Heart left ventricle (tissue), 13 donors: Measurements from ENCODE around the gene CCDC167.

ENCODE experiments used
- CTCF ChIP-seq, 12 donors: fragments of 200-600 bp; sonication (generic) in 4 of 12; IDR thresholded peaks; one replicate each; pipeline versions ENCODE4 v1.5.0 to v1.8.0; 2018 to 2022; ENCODE audit warnings: antibody characterized with exemption in 12 of 12, mild to moderate bottlenecking in 5 of 12
- POLR2A ChIP-seq, 2 donors: fragments of 450-650 bp; IDR thresholded peaks; one replicate each; pipeline ENCODE4 v1.6.1; 2017; ENCODE audit warnings: antibody characterized with exemption in 2 of 2, mild to moderate bottlenecking in 2 of 2, moderate library complexity in 2 of 2
- donor health status: ischemic (EF 13 %, LVEDD 7.1; RV severe dilation, severe dysfunction).
- donor health status: DM: no; HTN: yes; CAD: no.
- donor health status: DM: no; HTN: no; CAD: no.
- donor health status: ischemic (EF 25% LVEDD 6.9; RV normal size, moderate dysfunction).
- donor health status: ischemic (EF 25% LVEDD 5.7; RV mildly dilated, moderate dysfunction).
- donor health status: ischemic (EF 35%, LVEDD 5.7; RV mildly dilated, moderate dysfunction).
- donor health status: nonischemic (EF 11% LVEDD 7.7; RV severe dilation, severe dysfunction).
- donor health status: DM: yes; HTN: yes; CAD: no.
- donor health status: PGD.
- donor health status: ischemic (EF 29% LVEDD 5.4; RV normal size, mild dysfunction).
- donor health status: nonischemic (EF 23%, LVEDD 6.1; RV moderate dilation, normal function).

DNA sequence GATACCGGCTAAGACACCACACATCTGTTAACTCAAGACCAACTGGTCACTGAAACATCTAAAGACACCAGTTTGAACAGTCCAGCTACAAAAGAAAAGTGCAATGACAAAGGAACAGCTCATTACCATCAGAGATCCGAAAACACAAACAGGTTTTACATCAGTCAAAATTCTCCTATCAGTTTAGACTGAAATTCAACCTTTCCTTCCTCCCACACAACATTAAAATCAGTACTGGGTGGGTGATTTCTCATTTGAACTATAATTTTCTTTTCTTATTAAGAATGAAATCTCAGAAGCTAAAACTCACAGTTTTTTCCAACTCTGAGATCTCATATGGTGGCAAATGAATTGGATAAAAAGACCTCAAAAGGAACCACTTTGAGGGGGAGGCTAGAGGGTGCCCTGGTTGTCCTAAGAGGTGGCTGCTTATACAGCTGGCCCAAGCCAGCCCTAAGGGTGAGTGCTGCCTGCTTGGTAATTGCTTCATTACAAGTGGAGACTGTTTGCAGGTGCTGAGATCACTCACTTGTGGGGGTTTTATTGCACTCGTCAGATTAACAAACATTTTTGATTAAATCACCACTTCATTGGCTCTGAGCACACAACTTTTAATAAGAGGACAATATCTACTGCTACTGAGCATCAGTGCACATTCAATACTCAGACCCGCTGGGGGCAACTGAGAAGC lies 4.3 kb downstream of the CCDC167 start:
- TF ChIP-seq CTCF (IDR thresholded peaks at IDR 0.05) (no peak), POLR2A (IDR thresholded peaks at IDR 0.05) (no peak)
